GM23338 (cell line): ENCODE data around the gene ATP1A4. TPM values are rescaled to one million over a fixed set of nuclear protein-coding genes. Genes with fewer than 3 reads are reported as not detected.

ENCODE experiments used
- ATAC-seq: fragments of 200-7000 bp; cut with Tn5 transposase; 3 replicates; pipeline ENCODE4 v1.9.1; 2020
- DNase-seq: peaks from one replicate; pipeline ENCODE4 v3.0.0-alpha.2; 2015; ENCODE audit warnings: low spot score
- H2AFZ ChIP-seq: fragments of 200-600 bp; sonication (generic); 2 replicates; pipeline ENCODE4 v1.8.0; 2016; ENCODE audit warnings: antibody characterized with exemption, mild to moderate bottlenecking, moderate library complexity
- H3F3A ChIP-seq: fragments of 200-600 bp; sonication (generic); replicated peaks from 2 replicates; pipeline ENCODE4 v1.8.0; 2017; ENCODE audit warnings: antibody characterized with exemption, mixed run types, low read depth
- H3K27ac ChIP-seq: fragments of 200-600 bp; sonication (generic); 2 replicates; pipeline ENCODE4 v1.6.1; 2016; ENCODE audit warnings: low read depth
- H3K27me3 ChIP-seq: fragments of 200-600 bp; sonication (generic); 2 replicates; pipeline ENCODE4 v1.8.0; 2016; ENCODE audit warnings: mild to moderate bottlenecking, mixed run types, moderate library complexity; ENCODE audit not compliant: insufficient read depth
- H3K36me3 ChIP-seq: fragments of 200-600 bp; sonication (generic); 2 replicates; pipeline ENCODE4 v1.8.0; 2016; ENCODE audit warnings: mild to moderate bottlenecking; ENCODE audit not compliant: insufficient read depth
- H3K4me1 ChIP-seq: fragments of 200-600 bp; sonication (generic); 2 replicates; pipeline ENCODE4 v1.8.0; 2016; ENCODE audit warnings: mild to moderate bottlenecking, moderate library complexity; ENCODE audit not compliant: insufficient read depth
- H3K4me2 ChIP-seq: fragments of 200-600 bp; sonication (generic); 2 replicates; pipeline ENCODE4 v1.7.1; 2017; ENCODE audit warnings: mixed run types
- H3K4me3 ChIP-seq: fragments of 200-600 bp; sonication (generic); 2 replicates; pipeline ENCODE4 v1.6.1; 2016; ENCODE audit warnings: mixed run types
- H3K79me2 ChIP-seq: fragments of 200-600 bp; sonication (generic); replicated peaks from 2 replicates; pipeline ENCODE4 v1.8.0; 2017; ENCODE audit warnings: mild to moderate bottlenecking; ENCODE audit not compliant: insufficient read depth
- H3K9me2 ChIP-seq: fragments of 200-600 bp; sonication (generic); 2 replicates; pipeline ENCODE4 v1.8.0; 2017; ENCODE audit not compliant: insufficient read depth
- H4K20me1 ChIP-seq: fragments of 200-600 bp; sonication (generic); replicated peaks from 2 replicates; pipeline ENCODE4 v1.8.0; 2017; ENCODE audit warnings: mild to moderate bottlenecking; ENCODE audit not compliant: insufficient read depth
- H3K27ac Mint-ChIP-seq: 2 replicates; pipeline ENCODE4 v1.8.0; 2020; ENCODE audit warnings: inconsistent platforms, mild to moderate bottlenecking, moderate library complexity, mixed read lengths
- H3K27me3 Mint-ChIP-seq: 3 replicates; pipeline ENCODE4 v1.8.0; 2022; ENCODE audit warnings: low read depth, mild to moderate bottlenecking, moderate library complexity, mixed read lengths, inconsistent platforms; ENCODE audit not compliant: insufficient read depth, poor library complexity
- H3K36me3 Mint-ChIP-seq: 3 replicates; pipeline ENCODE4 v1.8.0; 2021; ENCODE audit warnings: low read depth, mild to moderate bottlenecking, inconsistent platforms, moderate library complexity, mixed read lengths
- H3K4me1 Mint-ChIP-seq: 3 replicates; pipeline ENCODE4 v1.8.0; 2020; ENCODE audit warnings: mild to moderate bottlenecking, inconsistent platforms, mixed read lengths
- H3K4me3 Mint-ChIP-seq: 3 replicates; pipeline ENCODE4 v1.8.0; 2021; ENCODE audit warnings: moderate library complexity, mild to moderate bottlenecking, inconsistent platforms, mixed read lengths
- H3K9me3 Mint-ChIP-seq: 3 replicates; pipeline ENCODE4 v1.8.0; 2020; ENCODE audit warnings: moderate library complexity, mild to moderate bottlenecking, inconsistent platforms, mixed read lengths
- EZH2phosphoT487 ChIP-seq: fragments of 200-600 bp; sonication (generic); IDR thresholded peaks from one replicate; pipeline ENCODE4 v1.8.1; 2018; ENCODE audit warnings: antibody characterized with exemption; ENCODE audit not compliant: unreplicated experiment
- NANOG ChIP-seq: IDR thresholded peaks from 2 replicates; pipeline ENCODE4 v1.6.1; 2016; ENCODE audit warnings: antibody characterized with exemption, borderline replicate concordance
- STAT1 ChIP-seq: IDR thresholded peaks from one replicate; pipeline ENCODE4 v1.6.1; 2016; ENCODE audit warnings: antibody characterized with exemption; ENCODE audit not compliant: unreplicated experiment
- ZNF114 ChIP-seq: fragments of 250-450 bp; sonication (Bioruptor Pico); IDR thresholded peaks from 2 replicates; pipeline ENCODE4 v1.5.0; 2020; ENCODE audit warnings: mild to moderate bottlenecking, moderate library complexity
- polyA plus RNA-seq: library from polyadenylated mRNA; unstranded; fragments of >200 nt; fragmentation: Nextera tagmentation; extraction: Ambion mirVana; gene quantifications from 2 replicates; pipeline ENCODE4 v1.2.1, GENCODE V29; 2016
- total RNA-seq: library from RNA; depleted of rRNA; stranded (reverse); fragments of >200 nt; shearing (Covaris generic); gene quantifications from 2 replicates; pipeline ENCODE4 v1.2.3, GENCODE V29; 2014
- TF ChIP-seq, protein P1 (sequence below): IDR thresholded peaks from 2 replicates; pipeline ENCODE4 v1.6.1; 2016; ENCODE audit warnings: antibody characterized with exemption
- TF ChIP-seq, protein P2 (sequence below): fragments of 250-450 bp; sonication (Bioruptor Pico); IDR thresholded peaks from 2 replicates; pipeline ENCODE4 v1.5.0; 2020; ENCODE audit warnings: mild to moderate bottlenecking, moderate library complexity
- TF ChIP-seq, protein P3 (sequence below): IDR thresholded peaks from one replicate; pipeline ENCODE4 v1.6.1; 2018; ENCODE audit warnings: antibody characterized with exemption; ENCODE audit not compliant: unreplicated experiment

ATP1A4 gene
- total and polyA plus RNA-seq, 2 experiments from 2014 or later, result 0.27 to 0.63 TPM

DNA sequence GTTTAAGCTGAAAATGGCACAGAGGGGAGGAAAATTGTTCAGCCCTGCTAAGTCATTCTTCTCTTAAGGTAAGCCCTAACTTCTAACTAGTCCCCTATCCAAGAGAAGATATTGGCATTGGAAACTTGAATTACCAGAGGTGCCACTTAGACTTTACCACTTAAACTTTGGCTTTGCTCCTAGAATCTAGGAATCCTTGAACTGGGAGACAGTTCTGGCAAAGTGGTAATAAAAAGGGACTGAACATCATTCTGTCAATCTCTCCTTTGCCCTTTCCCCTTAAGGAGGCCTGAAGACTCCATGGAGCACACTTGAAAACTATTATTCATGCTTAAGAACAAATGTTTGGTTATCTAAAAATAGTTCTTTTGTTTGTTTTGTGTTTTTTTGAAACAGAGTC, 8.4 kb downstream of the ATP1A4 start:
- H3K4me1 ChIP-seq, result no peaks in the 10 kb centered on the region; the same call in 1 of the 2 replicates
- H3K36me3 Mint-ChIP-seq, result no peaks in the 10 kb centered on the region
- H3K9me3 Mint-ChIP-seq, result no peaks in the 10 kb centered on the region
- no peaks in the 10 kb centered on the region for H4K20me1 ChIP-seq
- peaks cover 8% of the 10 kb centered on the region for H3K27me3 Mint-ChIP-seq
- H3K27ac Mint-ChIP-seq, result no peak overlapping the region
- H2AFZ ChIP-seq, result no peak overlapping the region
- H3K4me3 Mint-ChIP-seq, result no peak overlapping the region
- TF ChIP-seq, protein P1, sequence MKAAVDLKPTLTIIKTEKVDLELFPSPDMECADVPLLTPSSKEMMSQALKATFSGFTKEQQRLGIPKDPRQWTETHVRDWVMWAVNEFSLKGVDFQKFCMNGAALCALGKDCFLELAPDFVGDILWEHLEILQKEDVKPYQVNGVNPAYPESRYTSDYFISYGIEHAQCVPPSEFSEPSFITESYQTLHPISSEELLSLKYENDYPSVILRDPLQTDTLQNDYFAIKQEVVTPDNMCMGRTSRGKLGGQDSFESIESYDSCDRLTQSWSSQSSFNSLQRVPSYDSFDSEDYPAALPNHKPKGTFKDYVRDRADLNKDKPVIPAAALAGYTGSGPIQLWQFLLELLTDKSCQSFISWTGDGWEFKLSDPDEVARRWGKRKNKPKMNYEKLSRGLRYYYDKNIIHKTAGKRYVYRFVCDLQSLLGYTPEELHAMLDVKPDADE, result no peak
- TF ChIP-seq EZH2phosphoT487, result no peak
- no peak for TF ChIP-seq STAT1
- TF ChIP-seq NANOG, result no peak
- TF ChIP-seq, protein P2, sequence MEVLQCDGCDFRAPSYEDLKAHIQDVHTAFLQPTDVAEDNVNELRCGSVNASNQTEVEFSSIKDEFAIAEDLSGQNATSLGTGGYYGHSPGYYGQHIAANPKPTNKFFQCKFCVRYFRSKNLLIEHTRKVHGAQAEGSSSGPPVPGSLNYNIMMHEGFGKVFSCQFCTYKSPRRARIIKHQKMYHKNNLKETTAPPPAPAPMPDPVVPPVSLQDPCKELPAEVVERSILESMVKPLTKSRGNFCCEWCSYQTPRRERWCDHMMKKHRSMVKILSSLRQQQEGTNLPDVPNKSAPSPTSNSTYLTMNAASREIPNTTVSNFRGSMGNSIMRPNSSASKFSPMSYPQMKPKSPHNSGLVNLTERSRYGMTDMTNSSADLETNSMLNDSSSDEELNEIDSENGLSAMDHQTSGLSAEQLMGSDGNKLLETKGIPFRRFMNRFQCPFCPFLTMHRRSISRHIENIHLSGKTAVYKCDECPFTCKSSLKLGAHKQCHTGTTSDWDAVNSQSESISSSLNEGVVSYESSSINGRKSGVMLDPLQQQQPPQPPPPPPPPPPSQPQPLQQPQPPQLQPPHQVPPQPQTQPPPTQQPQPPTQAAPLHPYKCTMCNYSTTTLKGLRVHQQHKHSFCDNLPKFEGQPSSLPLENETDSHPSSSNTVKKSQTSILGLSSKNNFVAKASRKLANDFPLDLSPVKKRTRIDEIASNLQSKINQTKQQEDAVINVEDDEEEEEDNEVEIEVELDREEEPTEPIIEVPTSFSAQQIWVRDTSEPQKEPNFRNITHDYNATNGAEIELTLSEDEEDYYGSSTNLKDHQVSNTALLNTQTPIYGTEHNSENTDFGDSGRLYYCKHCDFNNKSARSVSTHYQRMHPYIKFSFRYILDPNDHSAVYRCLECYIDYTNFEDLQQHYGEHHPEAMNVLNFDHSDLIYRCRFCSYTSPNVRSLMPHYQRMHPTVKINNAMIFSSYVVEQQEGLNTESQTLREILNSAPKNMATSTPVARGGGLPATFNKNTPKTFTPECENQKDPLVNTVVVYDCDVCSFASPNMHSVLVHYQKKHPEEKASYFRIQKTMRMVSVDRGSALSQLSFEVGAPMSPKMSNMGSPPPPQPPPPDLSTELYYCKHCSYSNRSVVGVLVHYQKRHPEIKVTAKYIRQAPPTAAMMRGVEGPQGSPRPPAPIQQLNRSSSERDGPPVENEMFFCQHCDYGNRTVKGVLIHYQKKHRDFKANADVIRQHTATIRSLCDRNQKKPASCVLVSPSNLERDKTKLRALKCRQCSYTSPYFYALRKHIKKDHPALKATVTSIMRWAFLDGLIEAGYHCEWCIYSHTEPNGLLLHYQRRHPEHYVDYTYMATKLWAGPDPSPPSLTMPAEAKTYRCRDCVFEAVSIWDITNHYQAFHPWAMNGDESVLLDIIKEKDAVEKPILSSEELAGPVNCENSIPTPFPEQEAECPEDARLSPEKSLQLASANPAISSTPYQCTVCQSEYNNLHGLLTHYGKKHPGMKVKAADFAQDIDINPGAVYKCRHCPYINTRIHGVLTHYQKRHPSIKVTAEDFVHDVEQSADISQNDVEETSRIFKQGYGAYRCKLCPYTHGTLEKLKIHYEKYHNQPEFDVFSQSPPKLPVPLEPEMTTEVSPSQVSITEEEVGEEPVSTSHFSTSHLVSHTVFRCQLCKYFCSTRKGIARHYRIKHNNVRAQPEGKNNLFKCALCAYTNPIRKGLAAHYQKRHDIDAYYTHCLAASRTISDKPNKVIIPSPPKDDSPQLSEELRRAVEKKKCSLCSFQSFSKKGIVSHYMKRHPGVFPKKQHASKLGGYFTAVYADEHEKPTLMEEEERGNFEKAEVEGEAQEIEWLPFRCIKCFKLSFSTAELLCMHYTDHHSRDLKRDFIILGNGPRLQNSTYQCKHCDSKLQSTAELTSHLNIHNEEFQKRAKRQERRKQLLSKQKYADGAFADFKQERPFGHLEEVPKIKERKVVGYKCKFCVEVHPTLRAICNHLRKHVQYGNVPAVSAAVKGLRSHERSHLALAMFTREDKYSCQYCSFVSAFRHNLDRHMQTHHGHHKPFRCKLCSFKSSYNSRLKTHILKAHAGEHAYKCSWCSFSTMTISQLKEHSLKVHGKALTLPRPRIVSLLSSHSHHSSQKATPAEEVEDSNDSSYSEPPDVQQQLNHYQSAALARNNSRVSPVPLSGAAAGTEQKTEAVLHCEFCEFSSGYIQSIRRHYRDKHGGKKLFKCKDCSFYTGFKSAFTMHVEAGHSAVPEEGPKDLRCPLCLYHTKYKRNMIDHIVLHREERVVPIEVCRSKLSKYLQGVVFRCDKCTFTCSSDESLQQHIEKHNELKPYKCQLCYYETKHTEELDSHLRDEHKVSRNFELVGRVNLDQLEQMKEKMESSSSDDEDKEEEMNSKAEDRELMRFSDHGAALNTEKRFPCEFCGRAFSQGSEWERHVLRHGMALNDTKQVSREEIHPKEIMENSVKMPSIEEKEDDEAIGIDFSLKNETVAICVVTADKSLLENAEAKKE (CRISPR knock-in tag), result no peak
- TF ChIP-seq ZNF114 (CRISPR knock-in tag), result no peak
- TF ChIP-seq, protein P3, sequence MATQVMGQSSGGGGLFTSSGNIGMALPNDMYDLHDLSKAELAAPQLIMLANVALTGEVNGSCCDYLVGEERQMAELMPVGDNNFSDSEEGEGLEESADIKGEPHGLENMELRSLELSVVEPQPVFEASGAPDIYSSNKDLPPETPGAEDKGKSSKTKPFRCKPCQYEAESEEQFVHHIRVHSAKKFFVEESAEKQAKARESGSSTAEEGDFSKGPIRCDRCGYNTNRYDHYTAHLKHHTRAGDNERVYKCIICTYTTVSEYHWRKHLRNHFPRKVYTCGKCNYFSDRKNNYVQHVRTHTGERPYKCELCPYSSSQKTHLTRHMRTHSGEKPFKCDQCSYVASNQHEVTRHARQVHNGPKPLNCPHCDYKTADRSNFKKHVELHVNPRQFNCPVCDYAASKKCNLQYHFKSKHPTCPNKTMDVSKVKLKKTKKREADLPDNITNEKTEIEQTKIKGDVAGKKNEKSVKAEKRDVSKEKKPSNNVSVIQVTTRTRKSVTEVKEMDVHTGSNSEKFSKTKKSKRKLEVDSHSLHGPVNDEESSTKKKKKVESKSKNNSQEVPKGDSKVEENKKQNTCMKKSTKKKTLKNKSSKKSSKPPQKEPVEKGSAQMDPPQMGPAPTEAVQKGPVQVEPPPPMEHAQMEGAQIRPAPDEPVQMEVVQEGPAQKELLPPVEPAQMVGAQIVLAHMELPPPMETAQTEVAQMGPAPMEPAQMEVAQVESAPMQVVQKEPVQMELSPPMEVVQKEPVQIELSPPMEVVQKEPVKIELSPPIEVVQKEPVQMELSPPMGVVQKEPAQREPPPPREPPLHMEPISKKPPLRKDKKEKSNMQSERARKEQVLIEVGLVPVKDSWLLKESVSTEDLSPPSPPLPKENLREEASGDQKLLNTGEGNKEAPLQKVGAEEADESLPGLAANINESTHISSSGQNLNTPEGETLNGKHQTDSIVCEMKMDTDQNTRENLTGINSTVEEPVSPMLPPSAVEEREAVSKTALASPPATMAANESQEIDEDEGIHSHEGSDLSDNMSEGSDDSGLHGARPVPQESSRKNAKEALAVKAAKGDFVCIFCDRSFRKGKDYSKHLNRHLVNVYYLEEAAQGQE, result no peak
- DNase-seq, result no peak
- H3K27ac ChIP-seq, result no peak overlapping the region
- H3K9me2 ChIP-seq, result 0 out of 2 replicates have a peak, but pooled peaks cover 4% of the 10 kb centered on the region
- no peak overlapping the region for H3K4me3 ChIP-seq
- no peaks in the 10 kb centered on the region for H3K79me2 ChIP-seq
- peaks cover 8% of the 10 kb centered on the region for H3K4me1 Mint-ChIP-seq
- no peaks in the 10 kb centered on the region for H3K36me3 ChIP-seq
- no peak overlapping the region for H3K4me2 ChIP-seq
- ATAC-seq, result no peak
- H3F3A ChIP-seq, result no peaks in the 10 kb centered on the region
- H3K27me3 ChIP-seq, result no peaks in the 10 kb centered on the region
